Lung (tissue), 12 donors: ENCODE measurements around the gene GALNT9. TPM values are rescaled to one million over a fixed set of nuclear protein-coding genes. Genes with fewer than 3 reads are reported as not detected.
A peak's percentile ranks its signal among the peaks of the same experiment; 100 is the strongest.

Source experiments
- ATAC-seq: fragments of 200-7000 bp; cut with Tn5 transposase; one replicate; pipeline ENCODE4 v1.9.1; 2020; ENCODE audit warnings: moderate number of reproducible peaks; ENCODE audit not compliant: insufficient read depth, low FRiP score
- DNase-seq, 3 donors: peaks; one replicate each; pipeline ENCODE4 v3.0.0-alpha.2; 2013 to 2017
- H3K27ac ChIP-seq, 2 donors: one replicate each; pipeline ENCODE4 v1.5.1; 2013; ENCODE audit warnings: mild to moderate bottlenecking in 2 of 2, moderate library complexity in 2 of 2, control low read depth in 1 of 2, inconsistent platforms in 1 of 2, low read depth in 1 of 2, low read length in 1 of 2
- H3K27me3 ChIP-seq, 3 donors: one replicate each; pipeline ENCODE4 v1.5.1; 2013; ENCODE audit warnings: low read length in 2 of 3; ENCODE audit not compliant: control insufficient read depth in 3 of 3, insufficient read depth in 3 of 3
- H3K36me3 ChIP-seq, 4 donors: one replicate each; pipeline ENCODE4 v1.5.1; 2013; ENCODE audit warnings: low read length in 4 of 4, mild to moderate bottlenecking in 1 of 4, moderate library complexity in 1 of 4; ENCODE audit not compliant: control insufficient read depth in 4 of 4, insufficient read depth in 4 of 4
- H3K4me1 ChIP-seq, 5 donors: one replicate each; pipeline ENCODE4 v1.5.1; 2013; ENCODE audit warnings: low read length in 5 of 5, mild to moderate bottlenecking in 2 of 5, moderate library complexity in 1 of 5; ENCODE audit not compliant: control insufficient read depth in 5 of 5, insufficient read depth in 5 of 5
- H3K4me3 ChIP-seq: one replicate; pipeline ENCODE4 v1.5.1; 2013; ENCODE audit warnings: mild to moderate bottlenecking, control low read depth, moderate library complexity
- H3K9ac ChIP-seq, 2 donors: one replicate each; pipeline ENCODE4 v1.5.1; 2013; ENCODE audit warnings: low read length in 2 of 2, control low read depth in 1 of 2; ENCODE audit not compliant: insufficient read depth in 1 of 2
- H3K9me3 ChIP-seq, 4 donors: one replicate each; pipeline ENCODE4 v1.5.1; 2013; ENCODE audit warnings: low read length in 3 of 4, mild to moderate bottlenecking in 1 of 4, moderate library complexity in 1 of 4; ENCODE audit not compliant: control insufficient read depth in 4 of 4, insufficient read depth in 3 of 4
- CTCF ChIP-seq: IDR thresholded peaks from 2 replicates; pipeline ENCODE4 v1.5.1; 2012; ENCODE audit warnings: mild to moderate bottlenecking; ENCODE audit errors: control extremely low read depth, extremely low read depth
- WGBS, 2 donors: extraction: QIAGEN DNeasy Blood & Tissue Kit; methylation state at CpG; one replicate each; pipeline ENCODE4 v1.1.7; 2013; 5-methylcytosine and 5-hydroxymethylcytosine counted together
- polyA plus RNA-seq, 2 donors: library from polyadenylated mRNA; stranded (reverse); fragments of 200-250 nt; gene quantifications; one replicate each; pipeline ENCODE4 v1.2.1, GENCODE V29; 2013
- total RNA-seq, 2 donors: library from RNA; depleted of rRNA in 1 of 2; stranded (reverse); fragments of >200 nt in 1 of 2; gene quantifications; one replicate each; pipeline ENCODE4 v1.2.1, GENCODE V29; 2014 to 2021
- donor health status: control.
- donor health status: control.
- donor health status: Bipolar disorder and iron deficiency.
- donor health status: healthy.
- donor health status: DM: yes; HTN: yes; CAD: no.

GALNT9 gene
- total and polyA plus RNA-seq, 4 donors, result 0.13 to 1.7 (median 0.79) TPM

GRCh38 chr12:132284827-132285741, 44.3 kb downstream of the GALNT9 start:
- DNase-seq (no peak), ATAC-seq (no peak)
- Histone ChIP-seq H3K9me3 (peaks cover 0 to 3% (median 0%) of the 10 kb centered on the region in 4 donors), H3K36me3 (no peaks in the 10 kb centered on the region), H3K4me3 (no peak overlapping the region), H3K9ac (no peak overlapping the region), H3K27me3 (peaks cover 0 to 10% (median 4%) of the 10 kb centered on the region in 3 donors), H3K27ac (no peak overlapping the region), H3K4me1 (peaks cover 0 to 48% (median 5%) of the 10 kb centered on the region in 5 donors)
- TF ChIP-seq CTCF, result no peak
- 65 to 72% methylated on average over 38 of the region's 38 CpGs for WGBS, 2 donors

GRCh38 chr12:132284071-132284826, 45.1 kb downstream of the GALNT9 start:
- DNase-seq, result peak in 2 of 3 donors; percentile 38 to 49
- no peak overlapping the region for H3K4me3 ChIP-seq
- no peaks in the 10 kb centered on the region for H3K36me3 ChIP-seq
- 77 to 80% methylated on average over 33 of the region's 33 CpGs for WGBS, 2 donors
- no peak overlapping the region for H3K27ac ChIP-seq
- peaks cover 0 to 13% (median 4%) of the 10 kb centered on the region in 3 donors for H3K27me3 ChIP-seq
- H3K9me3 ChIP-seq, result peaks cover 0 to 3% (median 0%) of the 10 kb centered on the region in 4 donors
- no peak for ATAC-seq
- no peak for TF ChIP-seq CTCF
- H3K9ac ChIP-seq, result no peak overlapping the region
- H3K4me1 ChIP-seq, result peaks cover 0 to 51% (median 8%) of the 10 kb centered on the region in 5 donors

GRCh38 chr12:132282950-132283771, 46.2 kb downstream of the GALNT9 start:
- H3K27me3 ChIP-seq, result peaks cover 0 to 15% (median 4%) of the 10 kb centered on the region in 3 donors
- DNase-seq, result peak in 1 of 3 donors; percentile 35
- H3K9me3 ChIP-seq, result peaks cover 0 to 8% (median 0%) of the 10 kb centered on the region in 4 donors

More at GRCh38 chr12:132282950-132283771, 46.2 kb downstream of the GALNT9 start:
- TF ChIP-seq CTCF, result no peak
- H3K4me3 ChIP-seq, result no peak overlapping the region
- ATAC-seq, result no peak
- H3K36me3 ChIP-seq, result no peaks in the 10 kb centered on the region
- H3K27ac ChIP-seq, result no peak overlapping the region
- WGBS, 2 donors, result 32 to 43% methylated on average over 39 of the region's 39 CpGs
- peaks cover 0 to 58% (median 8%) of the 10 kb centered on the region in 5 donors for H3K4me1 ChIP-seq
- H3K9ac ChIP-seq, result no peak overlapping the region
